Cardiac fibroblast (primary cell): ENCODE measurements around the gene N4BP2L1.

Experiments
- DNase-seq, 2 donors: peaks; one replicate each; pipeline versions ENCODE4 v3.0.0 to v3.0.0-alpha.2; 2010; ENCODE audit warnings: low read depth in 2 of 2
- H3K4me3 ChIP-seq, 2 donors: replicated peaks in 1 of 2; 1 replicate in 1 of 2; 2 replicates in 1 of 2; pipeline ENCODE4 v1.5.1; 2011; ENCODE audit warnings: low read depth in 2 of 2, low read length in 2 of 2, mild to moderate bottlenecking in 2 of 2, moderate library complexity in 1 of 2
- TF ChIP-seq, protein P1 (sequence below): IDR thresholded peaks from one replicate; pipeline ENCODE4 v1.5.1; 2011; ENCODE audit warnings: low read depth, mild to moderate bottlenecking, low read length, inconsistent platforms

Gene N4BP2L1

DNA sequence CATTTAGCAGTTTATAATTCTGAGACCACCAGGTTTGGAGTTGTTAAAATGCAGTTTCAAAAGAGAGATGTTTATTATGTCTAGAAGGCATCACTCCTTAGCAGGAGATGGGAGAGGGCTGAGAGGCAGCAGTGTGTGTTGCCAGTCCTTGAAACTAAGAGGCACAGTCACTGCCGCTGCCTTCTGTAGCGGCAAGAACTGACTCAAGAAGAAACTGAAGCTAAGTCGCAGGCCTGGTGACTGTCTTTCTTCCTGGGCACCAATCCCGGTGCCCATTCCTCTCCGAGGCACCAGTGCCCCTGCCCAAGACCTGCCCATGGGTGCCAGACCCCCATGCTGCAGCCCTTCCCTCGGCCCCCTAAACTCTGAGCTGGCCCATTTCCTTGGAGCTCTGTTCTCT, 20.1 kb downstream of the N4BP2L1 start:
- TF ChIP-seq, protein P1, sequence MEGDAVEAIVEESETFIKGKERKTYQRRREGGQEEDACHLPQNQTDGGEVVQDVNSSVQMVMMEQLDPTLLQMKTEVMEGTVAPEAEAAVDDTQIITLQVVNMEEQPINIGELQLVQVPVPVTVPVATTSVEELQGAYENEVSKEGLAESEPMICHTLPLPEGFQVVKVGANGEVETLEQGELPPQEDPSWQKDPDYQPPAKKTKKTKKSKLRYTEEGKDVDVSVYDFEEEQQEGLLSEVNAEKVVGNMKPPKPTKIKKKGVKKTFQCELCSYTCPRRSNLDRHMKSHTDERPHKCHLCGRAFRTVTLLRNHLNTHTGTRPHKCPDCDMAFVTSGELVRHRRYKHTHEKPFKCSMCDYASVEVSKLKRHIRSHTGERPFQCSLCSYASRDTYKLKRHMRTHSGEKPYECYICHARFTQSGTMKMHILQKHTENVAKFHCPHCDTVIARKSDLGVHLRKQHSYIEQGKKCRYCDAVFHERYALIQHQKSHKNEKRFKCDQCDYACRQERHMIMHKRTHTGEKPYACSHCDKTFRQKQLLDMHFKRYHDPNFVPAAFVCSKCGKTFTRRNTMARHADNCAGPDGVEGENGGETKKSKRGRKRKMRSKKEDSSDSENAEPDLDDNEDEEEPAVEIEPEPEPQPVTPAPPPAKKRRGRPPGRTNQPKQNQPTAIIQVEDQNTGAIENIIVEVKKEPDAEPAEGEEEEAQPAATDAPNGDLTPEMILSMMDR: no peak
- H3K4me3 ChIP-seq: no peak overlapping the region
- no peak for DNase-seq

GRCh38 chr13:32403108-32403507, 24.8 kb downstream of the N4BP2L1 start:
- no peak for DNase-seq
- H3K4me3 ChIP-seq: no peak overlapping the region
- TF ChIP-seq, protein P1: no peak

DNA sequence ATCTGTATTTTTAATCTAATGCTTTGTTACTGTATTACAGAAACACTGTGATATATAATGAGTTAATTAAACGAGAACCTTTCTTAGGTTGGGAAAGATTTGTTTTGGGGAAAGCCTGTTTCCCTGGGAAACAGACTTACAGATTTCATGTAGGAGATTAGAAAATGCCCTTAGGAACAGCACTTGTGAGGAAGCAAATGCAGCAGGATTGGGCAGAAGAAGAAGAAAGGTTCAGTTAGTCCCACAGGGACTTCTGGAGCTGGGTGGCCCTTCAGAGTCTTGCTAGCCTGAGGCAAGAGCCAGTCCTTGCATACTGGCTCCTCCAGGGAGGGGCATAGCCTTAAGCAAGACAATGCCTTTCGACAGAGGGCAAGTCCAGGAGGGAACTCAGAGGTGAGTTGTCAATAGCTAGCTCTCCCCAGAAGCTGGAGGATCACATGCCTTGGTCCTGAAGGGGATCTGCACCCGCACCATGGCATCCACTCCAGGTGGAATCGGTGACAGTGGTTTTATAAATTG, 36.8 kb downstream of the N4BP2L1 start:
- TF ChIP-seq, protein P1: no peak
- DNase-seq: peak in 1 of 2 donors; percentile 10
- no peak overlapping the region for H3K4me3 ChIP-seq

DNA sequence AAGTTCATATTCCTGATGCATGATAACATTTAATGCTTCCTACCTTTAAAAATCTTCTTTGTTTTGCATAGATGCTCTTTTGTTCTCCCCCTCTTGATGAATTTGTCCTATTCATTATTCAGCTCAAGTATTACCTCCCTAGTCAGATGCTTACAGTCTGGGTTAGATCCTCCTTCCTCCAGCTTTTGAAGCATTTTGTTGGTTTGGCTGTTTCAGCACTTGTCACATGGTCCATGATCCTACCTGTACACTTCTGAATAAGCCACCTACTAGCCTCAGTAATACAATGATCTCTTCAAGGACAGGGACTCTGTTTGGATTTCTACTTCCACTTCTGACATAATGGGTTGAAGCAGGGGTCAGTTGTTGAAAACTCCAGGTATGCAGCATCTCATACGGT, 37.4 kb downstream of the N4BP2L1 start:
- TF ChIP-seq, protein P1: no peak
- H3K4me3 ChIP-seq: no peak overlapping the region
- no peak for DNase-seq

DNA sequence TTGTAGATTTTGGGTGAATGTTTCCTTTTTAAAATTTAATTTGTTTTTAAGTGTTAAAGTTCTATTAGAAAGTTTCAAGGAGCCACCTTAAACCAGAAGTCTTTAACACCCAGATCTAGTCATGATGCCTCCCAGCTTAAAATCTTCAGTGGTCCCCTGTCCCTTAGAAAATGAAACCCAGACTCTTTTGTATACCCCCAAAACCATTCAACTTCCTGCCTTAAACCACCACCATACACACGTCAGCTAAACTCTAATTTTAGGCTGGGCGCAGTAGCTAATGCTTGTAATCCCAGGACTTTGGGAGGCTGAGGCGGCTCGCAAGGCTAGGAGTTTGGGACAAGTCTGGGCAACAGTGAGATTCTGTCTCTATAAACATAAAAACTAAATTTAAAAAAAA, 37.9 kb downstream of the N4BP2L1 start:
- no peak overlapping the region for H3K4me3 ChIP-seq
- TF ChIP-seq, protein P1: no peak
- DNase-seq: no peak

DNA sequence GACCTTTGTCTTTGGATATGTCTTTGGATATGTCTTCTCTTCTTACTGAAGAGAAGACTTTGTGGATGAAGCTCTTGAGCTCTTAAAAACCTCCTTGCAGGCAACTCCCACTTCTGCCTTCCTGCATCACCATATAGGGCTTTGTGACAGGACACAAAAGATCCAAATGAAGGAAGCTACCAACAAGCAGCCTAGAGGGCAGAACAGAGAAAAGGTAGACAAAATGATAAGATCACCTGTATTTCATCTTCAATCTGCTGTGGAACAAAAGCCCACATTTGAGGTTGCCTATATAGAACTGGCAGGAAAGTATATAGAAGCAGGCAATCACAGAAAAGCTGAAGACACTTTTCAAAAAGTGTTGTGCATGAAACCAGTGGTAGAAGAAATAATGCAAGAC, 42.5 kb downstream of the N4BP2L1 start:
- TF ChIP-seq, protein P1: no peak
- no peak overlapping the region for H3K4me3 ChIP-seq
- no peak for DNase-seq

DNA sequence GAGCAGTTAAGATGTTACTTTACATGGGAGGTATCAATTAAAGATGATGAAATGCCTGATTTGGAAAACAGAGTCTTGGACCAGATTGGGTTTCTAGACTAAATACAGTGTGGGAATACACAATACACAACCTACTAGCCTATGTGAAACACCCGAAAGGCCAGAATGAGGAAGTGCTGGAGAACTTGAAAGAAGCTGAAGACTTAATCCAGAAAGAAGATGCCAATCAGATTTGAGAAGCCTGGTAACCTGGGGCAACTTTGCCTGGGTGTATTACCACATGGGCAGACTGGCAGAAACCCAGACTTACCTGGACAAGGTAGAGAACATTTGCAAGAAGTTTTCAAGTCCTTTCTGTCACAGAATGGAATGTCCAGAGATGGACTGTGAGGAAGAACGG, 43.2 kb downstream of the N4BP2L1 start:
- TF ChIP-seq, protein P1: no peak
- no peak overlapping the region for H3K4me3 ChIP-seq

More for the DNA sequence above, 43.2 kb downstream of the N4BP2L1 start:
- no peak for DNase-seq
